HG03378 (cell line): ENCODE data around the gene ZNF746.
"Not testable (repeated sequence)": the region's sequence is repeated elsewhere in the genome, so short reads cannot be mapped to it uniquely, and the experiment has no call there.

Source experiments
- ATAC-seq: cut with Tn5 transposase; IDR thresholded peaks from one replicate; pipeline ENCODE4 v1.9.1; 2021; ENCODE audit warnings: mild to moderate bottlenecking, moderate library complexity; ENCODE audit not compliant: unreplicated experiment

Gene ZNF746

GRCh38 chr7:149459540-149460452 is 37.8 kb downstream of the ZNF746 start:
- no peak for ATAC-seq

GRCh38 chr7:149459201-149459539 is 38.4 kb downstream of the ZNF746 start:
- no peak for ATAC-seq

GRCh38 chr7:149458235-149458634 is 39.4 kb downstream of the ZNF746 start:
- no peak for ATAC-seq

- no peak for ATAC-seq
Measured at GRCh38 chr7:149457766-149458165, 39.8 kb downstream of the ZNF746 start.

GRCh38 chr7:149456506-149457421 is 40.8 kb downstream of the ZNF746 start:
- ATAC-seq: no peak

- ATAC-seq: no peak
Measured at GRCh38 chr7:149455175-149455950, 42.2 kb downstream of the ZNF746 start.

GRCh38 chr7:149454750-149455149 is 42.9 kb downstream of the ZNF746 start:
- no peak for ATAC-seq

- no peak for ATAC-seq
Measured at GRCh38 chr7:149454006-149454405, 43.6 kb downstream of the ZNF746 start.

GRCh38 chr7:149450821-149451220 is 46.8 kb downstream of the ZNF746 start:
- ATAC-seq: no peak

GRCh38 chr7:149449897-149450296 is 47.7 kb downstream of the ZNF746 start:
- no peak for ATAC-seq

GRCh38 chr7:149448961-149449360 is 48.6 kb downstream of the ZNF746 start:
- ATAC-seq: no peak

GRCh38 chr7:149446026-149446425 is 51.6 kb downstream of the ZNF746 start:
- not testable (repeated sequence) for ATAC-seq

- no peak for ATAC-seq
Measured at GRCh38 chr7:149444287-149444686, 53.3 kb downstream of the ZNF746 start.

- ATAC-seq: no peak
Measured at GRCh38 chr7:149443523-149443922, 54.1 kb downstream of the ZNF746 start.

GRCh38 chr7:149442924-149443323 is 54.7 kb downstream of the ZNF746 start:
- ATAC-seq: no peak

GRCh38 chr7:149440222-149440621 is 57.4 kb downstream of the ZNF746 start:
- ATAC-seq: no peak

GRCh38 chr7:149436358-149436757 is 61.3 kb downstream of the ZNF746 start:
- ATAC-seq: no peak

GRCh38 chr7:149433124-149433523 is 64.5 kb downstream of the ZNF746 start:
- no peak for ATAC-seq

- no peak for ATAC-seq
Measured at GRCh38 chr7:149432121-149432691, 65.4 kb downstream of the ZNF746 start.

- no peak for ATAC-seq
Measured at GRCh38 chr7:149431486-149432120, 66.0 kb downstream of the ZNF746 start.
